ENCODE data around the gene JAK1.

JAK1 gene

GRCh38 chr1:64857347-64857746 is 109.0 kb downstream of the JAK1 start:
- no peak for DNase-seq

DNA sequence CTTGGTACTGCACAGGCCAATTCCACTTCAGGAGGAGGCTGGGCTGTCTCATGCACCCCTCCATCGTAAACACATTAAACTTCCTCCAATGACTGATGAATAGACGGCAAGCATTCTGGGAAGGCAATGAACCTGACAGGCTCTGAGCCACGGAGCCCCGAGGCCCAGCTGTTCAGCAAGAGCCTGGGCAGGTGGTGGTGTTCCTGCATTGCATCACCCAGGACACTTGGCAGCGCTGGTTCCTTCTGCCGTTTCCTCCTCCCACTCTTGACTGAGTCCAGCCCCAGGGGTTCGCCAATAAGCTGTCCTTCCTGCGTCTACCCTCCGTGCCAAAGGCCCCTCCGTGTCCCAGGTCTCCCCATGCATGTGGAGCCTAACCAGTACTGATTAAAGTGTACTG is 109.8 kb downstream of the JAK1 start:
- peak; percentile 23 to 50 for DNase-seq

DNA sequence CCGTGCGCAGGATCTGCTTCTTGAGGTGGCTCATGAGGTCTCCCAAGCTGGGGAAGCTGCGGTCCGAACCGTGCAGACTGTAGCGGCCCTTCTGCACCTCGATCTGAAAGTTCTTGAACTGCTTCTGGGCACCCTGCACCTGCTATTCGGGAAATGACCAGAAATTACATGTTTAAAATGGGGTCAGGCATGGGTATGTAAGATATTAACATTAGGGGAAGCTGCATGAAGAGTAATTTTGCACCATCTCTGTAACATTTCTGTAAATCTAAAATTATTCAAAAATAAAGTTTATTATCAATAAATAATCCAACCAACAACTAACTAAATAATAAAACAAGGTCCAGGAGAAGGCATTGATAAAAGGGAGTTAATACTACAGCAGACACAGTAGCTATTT is 110.8 kb downstream of the JAK1 start:
- DNase-seq, result no peak

DNA sequence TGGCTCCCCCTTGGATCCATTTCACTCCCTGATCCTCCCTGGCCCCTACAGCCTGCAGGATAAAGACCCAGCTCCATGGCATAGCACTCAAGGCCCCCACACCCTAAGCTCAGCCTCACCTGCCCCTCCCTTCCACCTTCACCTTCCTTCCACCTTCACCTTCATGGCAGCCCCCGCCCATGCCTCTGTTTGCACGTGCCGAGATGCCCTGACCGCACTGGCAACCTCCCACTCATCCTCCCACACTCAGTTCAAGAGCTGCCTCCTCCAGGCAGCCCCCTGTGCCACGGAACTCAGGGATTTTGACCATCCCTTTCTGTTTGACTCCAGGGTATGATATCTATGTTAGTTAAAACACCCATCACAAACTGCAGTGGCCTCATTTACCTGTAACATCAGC is 111.7 kb downstream of the JAK1 start:
- no peak for DNase-seq

DNA sequence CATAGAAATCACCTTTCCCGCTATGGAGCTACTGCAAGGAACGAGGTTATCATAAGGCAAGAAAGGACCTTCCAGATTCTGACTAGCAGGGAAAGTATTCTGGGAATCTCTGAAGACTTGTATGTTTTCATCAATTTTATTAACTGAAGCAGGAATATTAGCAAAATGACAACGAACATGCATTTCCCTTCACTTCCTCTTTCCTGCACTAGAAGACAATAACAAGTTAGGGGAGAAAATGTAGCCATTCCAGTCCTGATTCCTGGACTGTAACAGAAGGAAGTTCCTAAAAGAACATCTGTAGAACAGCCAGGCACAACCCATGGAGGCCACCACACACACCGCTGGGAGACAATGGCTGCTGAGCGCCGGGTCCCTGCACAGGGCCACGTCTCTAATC is 114.7 kb downstream of the JAK1 start:
- no peak for DNase-seq

DNA sequence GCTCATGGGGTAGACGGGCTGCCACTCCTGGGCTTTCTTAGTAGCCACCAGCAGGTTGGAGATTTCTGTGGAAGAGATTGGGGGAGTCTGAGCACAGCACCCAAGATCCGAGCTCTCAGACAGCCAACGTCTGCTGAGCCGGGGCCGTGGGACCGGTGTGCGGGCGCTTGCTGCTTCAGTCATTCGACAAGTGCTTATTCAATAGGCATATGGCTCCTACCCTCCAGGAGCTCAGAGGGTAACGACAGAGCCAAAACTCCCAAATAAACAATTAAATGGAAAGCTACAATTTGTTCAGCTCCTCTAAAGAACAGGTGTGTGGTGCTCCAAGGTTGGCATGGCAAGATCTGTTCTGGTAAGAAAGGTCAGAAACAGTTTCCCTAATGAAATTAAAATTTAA is 115.5 kb downstream of the JAK1 start:
- no peak for DNase-seq

GRCh38 chr1:64849942-64850341 is 116.4 kb downstream of the JAK1 start:
- DNase-seq, result no peak

DNA sequence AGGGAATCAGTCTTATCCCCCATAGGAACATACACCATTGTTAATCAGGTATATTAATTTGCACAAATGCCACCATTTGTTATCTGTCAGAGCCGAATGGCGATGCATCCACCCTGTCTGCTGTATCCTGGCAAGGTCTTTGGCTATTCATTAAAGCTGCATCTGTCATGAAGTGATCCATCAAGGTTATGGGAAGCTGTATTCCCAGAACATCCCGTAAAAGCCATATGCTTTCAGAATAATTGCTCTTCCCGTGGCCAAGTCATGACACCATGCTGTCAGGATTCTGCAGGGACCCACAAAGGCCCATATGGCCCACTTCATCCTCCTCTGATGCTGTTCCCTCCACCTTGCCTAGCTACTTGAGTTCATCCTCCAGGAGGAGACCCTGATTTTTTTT is 117.5 kb downstream of the JAK1 start:
- DNase-seq, result no peak

- no peak for DNase-seq
Observed at GRCh38 chr1:64848136-64848535, 118.2 kb downstream of the JAK1 start.

- no peak for DNase-seq
Observed at GRCh38 chr1:64847666-64848065, 118.7 kb downstream of the JAK1 start.

- no peak for DNase-seq
Observed at GRCh38 chr1:64846573-64847430, 119.5 kb downstream of the JAK1 start.

GRCh38 chr1:64845831-64846425 is 120.4 kb downstream of the JAK1 start:
- no peak for DNase-seq

DNA sequence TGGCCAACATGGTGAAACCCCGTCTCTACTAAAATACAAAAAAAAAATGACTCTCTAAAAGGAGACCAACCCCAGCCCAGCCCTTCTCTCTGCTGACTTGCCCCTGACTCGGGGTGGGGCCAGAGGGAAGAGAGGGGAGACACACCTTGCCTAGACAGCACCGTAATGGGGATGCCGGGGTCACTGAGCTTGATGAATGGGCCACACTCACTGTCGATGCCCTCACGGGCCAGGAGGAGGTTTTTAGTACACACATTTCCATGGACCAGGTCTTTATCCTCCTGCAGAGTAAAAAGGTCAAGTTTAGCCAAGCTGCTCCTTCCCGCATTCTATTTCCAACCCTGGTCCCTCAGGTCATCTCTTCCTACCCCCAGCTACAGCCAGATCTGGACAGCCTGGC is 121.7 kb downstream of the JAK1 start:
- no peak for DNase-seq

GRCh38 chr1:64844175-64844574 is 122.2 kb downstream of the JAK1 start:
- no peak for DNase-seq

DNA sequence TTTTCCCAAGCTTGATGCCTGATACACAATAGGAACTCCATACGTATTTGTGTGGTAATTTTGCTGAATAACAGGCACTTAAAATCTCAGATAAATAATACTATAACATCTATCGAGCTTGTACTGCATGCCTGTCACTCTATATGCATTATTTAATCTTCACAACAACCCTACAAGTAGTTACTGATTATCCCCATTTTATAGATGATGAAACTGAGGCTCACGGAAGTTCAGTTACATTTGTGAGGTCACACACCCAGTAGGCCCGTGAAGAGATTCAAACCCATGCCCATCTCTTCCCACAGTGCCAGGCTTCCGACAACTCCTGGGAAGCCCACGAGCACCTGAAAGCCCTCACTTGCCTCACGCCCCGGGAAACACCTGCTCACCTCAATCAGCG is 122.7 kb downstream of the JAK1 start:
- DNase-seq, result no peak

- no peak for DNase-seq
Observed at GRCh38 chr1:64842224-64842623, 124.1 kb downstream of the JAK1 start.

DNA sequence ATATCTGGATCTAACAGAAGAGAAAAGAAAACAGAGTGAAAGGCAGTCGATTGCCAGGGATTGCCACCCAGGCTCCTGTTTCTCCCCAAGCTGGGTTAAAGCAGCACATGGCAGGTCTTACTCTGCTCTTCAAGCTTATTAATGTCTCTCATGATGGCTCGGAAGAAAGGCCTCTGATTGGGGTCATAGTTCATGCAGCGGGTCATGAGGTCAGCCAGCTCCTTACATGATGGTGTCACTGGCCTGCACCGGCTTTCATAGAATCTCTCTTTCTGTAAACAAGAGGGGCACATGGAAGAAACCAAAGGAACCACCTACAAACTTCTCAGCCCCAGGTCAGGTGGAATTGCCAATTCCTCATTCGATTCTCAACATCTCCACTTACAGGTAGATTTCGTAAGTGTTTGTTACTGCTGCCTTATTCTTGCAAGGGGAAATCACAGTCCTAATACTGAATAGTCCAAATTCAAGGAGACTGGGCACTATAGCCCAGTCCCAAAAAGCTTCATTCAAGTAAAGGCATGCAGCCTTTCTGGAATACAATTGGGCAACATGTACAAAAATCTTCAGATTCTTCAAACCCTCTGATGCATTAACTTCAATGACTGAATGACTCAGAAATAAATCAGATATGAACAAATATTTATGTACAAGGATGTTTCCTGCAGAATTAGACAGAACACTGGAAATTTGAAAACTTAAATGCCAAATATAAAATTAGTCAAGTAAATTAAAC is 124.9 kb downstream of the JAK1 start:
- no peak for DNase-seq

GRCh38 chr1:64839732-64840405 is 126.5 kb downstream of the JAK1 start:
- no peak for DNase-seq

GRCh38 chr1:64839261-64839660 is 127.1 kb downstream of the JAK1 start:
- no peak for DNase-seq

- no peak for DNase-seq
Observed at GRCh38 chr1:64838486-64838885, 127.9 kb downstream of the JAK1 start.

DNA sequence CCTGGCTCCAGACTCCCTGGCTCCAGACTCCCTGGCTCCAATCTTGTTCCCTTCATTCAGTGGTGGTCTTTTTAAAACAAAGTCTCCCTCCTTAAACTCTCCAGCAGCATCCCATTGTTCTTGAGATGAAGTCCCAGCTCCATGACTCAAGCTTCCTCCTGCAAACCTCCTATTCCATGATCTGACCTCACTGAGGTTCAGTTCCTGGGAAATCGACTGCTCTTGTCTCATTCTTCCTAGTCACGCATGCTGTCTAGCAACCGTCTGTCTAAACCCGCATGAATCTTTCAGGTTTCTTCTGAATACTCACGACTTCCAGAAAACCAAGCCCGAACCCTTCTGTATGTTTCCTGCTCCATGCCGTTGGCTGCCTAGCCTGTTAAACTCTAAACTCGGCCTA is 129.5 kb downstream of the JAK1 start:
- no peak for DNase-seq

DNA sequence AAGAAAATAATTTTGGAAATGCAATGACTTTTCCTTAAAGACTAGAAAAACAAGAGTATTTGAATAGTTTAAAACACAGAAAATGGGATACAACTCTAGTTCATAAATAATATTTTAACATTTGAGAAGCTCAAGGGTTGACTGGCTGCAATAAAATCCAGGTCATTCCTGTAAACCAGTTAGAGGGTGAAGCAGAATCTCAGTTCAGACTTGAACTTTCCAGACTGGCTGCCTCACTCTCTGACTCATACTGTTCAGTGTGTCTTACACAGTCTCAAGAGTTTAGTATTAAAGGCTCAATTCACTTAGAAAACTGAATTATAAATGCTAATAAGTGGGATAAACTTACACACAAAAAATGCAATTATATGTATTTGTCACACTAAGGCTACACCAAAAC is 131.6 kb downstream of the JAK1 start:
- DNase-seq, result no peak

GRCh38 chr1:64830030-64830651 is 136.2 kb downstream of the JAK1 start:
- DNase-seq, result no peak
